COR-L47 (cell line): ENCODE data around the gene MMD.
"Not testable (repeated sequence)": the region's sequence is repeated elsewhere in the genome, so short reads cannot be mapped to it uniquely, and the experiment has no call there.

Source experiments
- DNase-seq: peaks from one replicate; lab custom pipeline; 2025; lab: John Stamatoyannopoulos, UW

Gene MMD

GRCh38 chr17:55394357-55395021, 27.1 kb downstream of the MMD start:
- no peak for DNase-seq

- DNase-seq, result no peak
Observed at GRCh38 chr17:55391764-55392467, 29.7 kb downstream of the MMD start.

DNA sequence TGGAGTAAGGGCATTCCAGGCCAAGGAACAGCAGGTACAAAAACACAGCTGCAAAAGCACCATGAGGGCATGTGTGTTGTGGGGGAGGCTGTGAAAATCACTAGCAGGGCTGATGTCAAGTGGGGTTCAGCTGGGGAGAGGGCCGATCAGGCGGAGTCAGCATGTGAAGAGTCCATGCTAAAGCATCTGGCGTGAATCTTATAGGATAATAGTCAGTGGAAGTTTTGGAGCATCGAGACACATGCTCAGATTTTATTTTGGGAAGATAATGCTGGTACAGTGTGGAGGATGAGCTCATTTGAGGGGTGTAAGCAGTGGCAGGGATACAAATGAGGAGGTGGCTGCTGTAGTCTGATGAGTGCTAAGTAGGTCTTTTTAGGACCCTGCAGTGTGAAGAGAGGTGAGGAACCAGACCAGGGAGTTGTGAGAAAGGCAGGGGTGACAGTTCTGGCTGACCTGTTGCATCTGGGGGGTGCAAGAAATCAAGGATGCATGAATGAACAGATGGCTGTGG, 30.3 kb downstream of the MMD start:
- DNase-seq, result no peak

- no peak for DNase-seq
Observed at GRCh38 chr17:55390364-55390977, 31.2 kb downstream of the MMD start.

DNA sequence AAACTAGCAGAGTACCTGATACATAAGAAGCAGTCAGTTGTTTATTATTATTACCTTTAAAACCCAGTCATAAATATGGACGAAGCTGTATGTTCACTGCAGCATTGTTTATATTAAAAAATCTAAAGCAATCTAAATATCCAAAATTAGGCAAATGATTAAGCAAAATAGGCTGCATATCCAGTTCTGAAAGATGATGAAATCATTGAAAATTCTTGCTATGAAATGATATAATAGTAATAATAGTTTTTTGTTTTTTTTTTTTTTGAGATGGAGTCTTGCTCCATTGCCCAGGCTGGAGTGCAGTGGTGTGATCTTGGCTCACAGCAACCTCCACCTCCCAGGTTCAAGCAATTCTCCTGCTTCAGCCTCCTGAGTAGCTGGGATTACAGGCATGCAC, 31.9 kb downstream of the MMD start:
- DNase-seq, result not testable (repeated sequence)

GRCh38 chr17:55388842-55389241, 32.8 kb downstream of the MMD start:
- no peak for DNase-seq

DNA sequence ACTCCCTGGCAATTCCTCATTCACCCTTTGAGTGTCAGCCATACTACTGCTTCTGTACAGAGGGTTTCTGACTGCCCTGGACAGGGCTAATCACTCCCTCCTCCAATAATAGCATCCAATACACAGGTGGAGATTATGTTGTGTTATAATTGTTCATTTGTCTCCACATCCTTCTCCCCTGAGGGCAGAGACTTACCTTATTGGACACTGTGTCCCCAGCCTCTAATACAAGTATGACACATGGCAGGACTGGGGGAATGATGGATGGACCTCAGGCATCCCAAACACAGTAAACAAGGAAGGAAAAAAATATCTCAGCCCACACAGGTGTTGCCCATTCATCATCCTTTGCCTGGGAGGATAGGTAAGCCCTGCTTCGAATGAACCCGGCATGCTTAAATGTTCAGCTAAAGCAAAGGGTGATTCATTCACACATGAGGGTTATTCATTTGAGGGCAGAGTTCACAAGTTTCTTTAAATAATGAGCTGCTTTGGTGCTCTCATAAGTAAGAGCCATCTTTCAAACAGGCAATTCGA, 34.8 kb downstream of the MMD start:
- DNase-seq, result no peak

GRCh38 chr17:55384643-55385232, 36.9 kb downstream of the MMD start:
- no peak for DNase-seq

- DNase-seq, result no peak
Observed at GRCh38 chr17:55383771-55384642, 37.6 kb downstream of the MMD start.

DNA sequence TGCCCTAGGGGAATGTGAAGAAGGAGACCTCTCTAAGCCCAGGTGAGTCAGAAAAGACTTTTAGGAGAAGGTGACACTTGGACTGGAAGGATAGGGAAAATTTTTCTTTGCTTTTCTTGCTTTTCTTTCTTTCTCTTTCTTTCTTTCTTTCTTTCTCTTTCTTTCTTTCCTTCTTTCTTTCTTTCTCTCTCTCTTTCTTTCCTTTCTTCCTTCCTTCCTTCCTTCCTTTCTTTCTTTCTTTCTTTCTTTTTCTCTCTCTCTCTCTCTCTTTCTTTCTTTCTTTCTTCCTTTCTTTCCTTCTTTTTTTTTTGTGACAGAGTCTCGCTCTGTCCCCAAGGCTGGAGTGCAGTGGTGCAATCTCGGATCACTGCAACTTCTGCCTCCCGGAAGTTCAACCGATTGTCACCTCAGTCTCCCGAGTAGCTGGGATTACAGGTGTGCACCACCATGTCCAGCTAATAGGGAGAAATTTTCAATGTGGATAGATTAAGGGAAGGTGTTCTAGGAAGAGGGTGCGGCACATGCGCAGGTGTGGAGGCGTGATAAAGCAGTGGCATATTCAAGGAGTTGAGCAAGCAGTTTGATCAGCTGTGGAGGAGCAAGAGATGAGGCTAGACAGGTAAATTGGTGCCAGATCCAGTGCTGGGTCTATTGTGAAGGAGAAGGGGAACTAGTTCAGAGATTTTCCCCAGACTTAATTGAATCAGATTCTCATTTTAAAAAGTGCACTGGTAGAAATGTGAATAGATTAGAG, 40.4 kb downstream of the MMD start:
- DNase-seq, result no peak

GRCh38 chr17:55377671-55378275, 43.9 kb downstream of the MMD start:
- DNase-seq, result no peak

GRCh38 chr17:55368706-55369105, 52.9 kb downstream of the MMD start:
- no peak for DNase-seq

- DNase-seq, result no peak
Observed at GRCh38 chr17:55366020-55366481, 55.6 kb downstream of the MMD start.

- no peak for DNase-seq
Observed at GRCh38 chr17:55363033-55363432, 58.6 kb downstream of the MMD start.

DNA sequence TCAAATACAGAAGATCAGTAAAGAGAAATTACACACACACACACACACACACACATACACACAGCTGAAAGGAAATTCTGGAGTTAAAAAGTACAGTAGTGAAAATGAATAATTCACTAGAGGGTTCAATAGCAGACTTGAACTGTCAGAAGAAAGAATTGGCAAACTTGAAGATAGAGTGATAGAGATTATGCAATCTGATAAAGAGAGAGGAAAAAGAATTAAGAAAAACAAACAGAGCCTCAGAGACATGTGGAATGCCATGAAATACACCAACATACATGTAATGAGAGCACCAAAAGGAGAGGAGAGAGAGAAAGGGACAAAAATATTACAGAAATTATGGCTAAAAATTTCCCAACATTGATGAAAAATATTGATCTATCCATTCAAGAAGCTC, 60.7 kb downstream of the MMD start:
- no peak for DNase-seq

DNA sequence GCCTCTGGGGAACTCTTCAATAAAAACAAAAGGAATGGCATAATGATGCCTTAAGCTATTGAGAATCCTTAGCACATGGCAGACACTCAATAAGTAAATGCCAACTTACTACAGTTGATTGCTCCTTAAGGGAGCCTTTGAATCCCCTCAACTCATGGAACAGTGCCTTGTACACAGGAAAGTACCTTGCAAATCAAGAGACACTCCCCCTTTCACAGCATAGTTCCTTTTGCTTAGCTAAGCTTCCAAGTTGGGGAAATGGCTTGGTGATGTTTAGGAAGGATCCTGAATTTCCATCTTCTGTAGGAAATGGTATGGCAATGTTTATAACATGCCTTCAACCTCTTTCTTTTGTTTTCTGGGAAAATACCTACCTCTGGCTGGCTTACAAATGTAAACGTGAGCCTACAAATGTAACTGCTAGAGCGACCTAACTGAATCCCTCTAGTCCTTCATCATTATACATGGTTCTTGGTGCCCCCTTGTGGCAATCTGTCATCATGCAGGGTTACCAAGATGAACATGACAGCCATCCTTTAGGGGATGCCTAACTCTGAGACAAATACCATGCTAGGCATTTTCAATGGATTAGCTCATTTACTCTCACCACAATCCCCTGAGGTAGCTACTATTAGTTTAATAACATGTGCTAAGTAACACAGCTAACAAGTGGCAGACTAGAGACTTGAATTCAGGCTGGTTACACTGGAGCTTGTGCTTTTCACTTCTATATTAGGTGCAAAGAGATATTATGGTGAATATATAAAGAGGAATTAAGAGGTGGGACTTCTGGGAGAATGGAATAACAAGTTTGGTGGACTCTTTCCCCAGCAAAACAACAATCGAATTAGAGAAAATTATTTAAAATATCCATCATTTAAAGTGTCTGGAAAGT, 65.0 kb downstream of the MMD start:
- DNase-seq, result peak; percentile 58

DNA sequence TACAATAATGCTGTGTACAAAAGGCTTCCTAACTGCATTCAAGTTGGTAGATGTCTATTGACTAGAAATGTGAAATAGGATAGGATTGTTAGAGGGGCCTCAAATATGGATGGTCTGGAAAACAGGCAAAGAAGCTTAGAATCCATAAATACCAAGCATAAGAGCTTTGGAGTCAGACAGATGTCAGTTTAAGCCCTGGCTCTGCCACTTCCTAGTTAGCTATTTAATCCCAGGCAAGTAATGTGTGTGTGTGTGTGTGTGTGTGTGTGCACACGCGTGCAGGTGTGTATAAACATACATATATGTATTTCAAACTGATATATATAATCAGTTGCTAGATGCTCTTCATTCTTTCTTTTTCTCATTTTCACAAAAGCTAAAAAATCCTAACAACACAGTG, 66.7 kb downstream of the MMD start:
- no peak for DNase-seq

DNA sequence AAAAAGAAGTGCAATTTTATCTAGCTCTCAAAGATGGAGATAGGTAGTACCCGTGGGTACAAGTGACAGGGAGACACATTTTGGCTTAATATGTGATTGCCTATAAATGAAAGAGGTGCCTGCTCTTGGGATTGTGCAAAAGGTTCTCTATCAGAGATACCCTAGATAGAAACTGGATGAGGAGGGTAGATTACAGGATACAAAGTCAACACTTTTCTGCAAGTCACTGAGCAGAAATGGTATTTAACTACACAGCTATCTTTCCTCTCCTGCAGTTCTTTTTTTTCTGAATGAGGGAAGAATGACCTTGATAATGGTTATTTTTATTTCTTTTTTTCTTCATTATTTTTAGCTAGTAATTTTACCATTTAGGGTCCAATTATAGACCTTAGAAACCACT, 67.6 kb downstream of the MMD start:
- no peak for DNase-seq

- no peak for DNase-seq
Observed at GRCh38 chr17:55351226-55351625, 70.4 kb downstream of the MMD start.
